HTR-8/SVneo (cell line): ENCODE measurements around the gene MYEF2.

Experiments used
- DNase-seq: peaks from one replicate; pipeline ENCODE4 v3.0.0; 2011; ENCODE audit warnings: low spot score, mixed read lengths; ENCODE audit not compliant: insufficient read length
- FAIRE-seq: peaks from 2 replicates; lab custom pipeline; 2011; peaks lifted over from hg19 to GRCh38; lab: Jason Lieb, UNC

The MYEF2 gene

DNA sequence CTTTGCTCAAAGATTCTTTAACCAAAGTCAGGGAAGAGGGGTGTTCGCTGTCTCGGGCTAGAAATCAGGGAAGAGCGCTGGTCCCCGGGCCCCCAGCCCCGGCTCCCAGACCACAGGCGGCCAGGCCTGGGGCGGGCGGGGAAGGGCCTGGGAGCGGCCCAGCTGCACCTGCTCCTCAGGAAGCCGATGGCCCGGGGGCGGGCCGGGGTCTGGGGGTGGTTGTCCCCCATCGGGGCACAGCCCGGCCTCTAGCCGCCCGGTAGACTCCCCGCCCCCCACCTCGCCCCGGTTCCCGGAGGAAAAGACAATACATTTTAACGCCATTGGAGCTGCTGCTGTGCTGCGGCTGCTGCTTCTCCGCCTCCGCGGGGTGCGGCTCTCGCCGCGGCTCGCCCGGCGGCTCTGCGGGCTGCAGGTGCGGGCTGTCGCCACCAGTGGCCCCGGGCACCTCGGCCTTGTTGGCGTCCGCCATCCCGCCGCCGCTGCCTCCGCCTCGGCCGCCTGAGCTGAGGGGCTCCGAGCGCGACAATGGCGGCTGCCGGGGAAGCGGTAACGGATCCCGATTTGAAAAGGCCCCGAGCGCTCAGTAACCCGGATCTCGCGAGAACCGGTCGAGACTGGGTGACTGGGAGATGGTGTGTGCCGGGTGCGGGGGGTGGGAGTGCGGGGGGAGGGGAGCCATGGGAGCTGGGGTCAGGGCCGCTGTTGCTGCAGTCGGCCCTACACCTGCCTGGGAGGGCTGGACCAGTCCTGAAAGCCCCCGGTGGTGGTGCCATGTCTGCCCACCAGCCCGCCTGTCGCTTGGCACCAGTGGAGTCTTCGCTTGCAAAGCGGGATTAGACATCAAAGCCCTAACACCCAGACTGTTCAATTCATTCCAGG lies at the start of gene MYEF2:
TSS of gene MYEF2 (minus strand) at position 530 of the 882 bp plus-strand sequence. CDS start at position 472, 58 bp downstream.
- peak; percentile 79 for DNase-seq
- FAIRE-seq, result no peak

- no peak for DNase-seq
- no peak for FAIRE-seq
These were observed 47.7 kb upstream of the MYEF2 start for GRCh38 chr15:48225771-48226170.

- DNase-seq (no peak), FAIRE-seq (no peak)
These were observed 44.5 kb upstream of the MYEF2 start for GRCh38 chr15:48222627-48223026.

- FAIRE-seq (no peak), DNase-seq (no peak)
These were observed 43.8 kb upstream of the MYEF2 start for GRCh38 chr15:48221885-48222284.

- FAIRE-seq, result no peak
- DNase-seq, result no peak
These were observed 43.2 kb upstream of the MYEF2 start for GRCh38 chr15:48221261-48221660.

DNA sequence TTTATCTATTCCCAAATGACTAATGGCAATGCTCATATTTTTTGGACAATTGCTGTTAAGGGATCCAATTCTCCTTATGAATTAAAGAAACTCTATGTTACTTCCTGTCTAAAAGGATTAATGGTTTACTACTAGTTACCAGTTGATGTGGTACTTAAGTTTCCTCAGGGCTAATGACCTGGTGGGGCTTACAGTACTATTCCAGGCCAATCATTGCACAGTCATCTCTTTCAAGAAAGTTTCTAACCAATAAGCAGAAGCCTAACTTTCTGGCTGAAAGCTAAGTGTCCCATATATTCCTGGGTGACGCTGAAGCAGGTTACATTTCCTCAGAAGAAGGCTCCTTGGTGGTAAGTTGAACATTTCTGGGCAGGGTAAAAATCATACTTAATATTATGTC lies 27.9 kb upstream of the MYEF2 start, which contains the start of gene SLC12A1:
TSS of gene SLC12A1 (plus strand) at position 322 of the 400 bp plus-strand sequence. CDS start 1,418 bp downstream, outside the sequence.
- no peak for FAIRE-seq
- no peak for DNase-seq

DNA sequence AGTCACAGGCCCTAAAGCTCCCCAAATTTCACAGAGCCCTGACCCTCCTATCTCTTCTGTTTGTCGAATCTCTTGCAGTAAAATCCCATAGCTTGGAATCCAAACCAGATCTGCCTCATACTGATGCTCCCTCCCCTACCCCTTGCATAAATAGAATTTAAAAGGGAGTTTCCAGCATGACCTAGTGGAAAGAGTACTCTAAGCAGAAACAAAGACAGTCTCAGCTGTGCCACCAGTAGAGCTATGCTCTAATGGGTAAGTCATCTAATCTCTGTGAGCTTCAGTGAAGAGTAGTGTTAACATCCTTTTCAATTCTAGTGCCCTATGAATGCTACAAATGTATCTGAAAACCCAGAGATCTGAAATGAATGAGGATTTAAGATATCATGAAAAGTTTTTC lies 24.0 kb upstream of the MYEF2 start:
- no peak for FAIRE-seq
- no peak for DNase-seq

DNA sequence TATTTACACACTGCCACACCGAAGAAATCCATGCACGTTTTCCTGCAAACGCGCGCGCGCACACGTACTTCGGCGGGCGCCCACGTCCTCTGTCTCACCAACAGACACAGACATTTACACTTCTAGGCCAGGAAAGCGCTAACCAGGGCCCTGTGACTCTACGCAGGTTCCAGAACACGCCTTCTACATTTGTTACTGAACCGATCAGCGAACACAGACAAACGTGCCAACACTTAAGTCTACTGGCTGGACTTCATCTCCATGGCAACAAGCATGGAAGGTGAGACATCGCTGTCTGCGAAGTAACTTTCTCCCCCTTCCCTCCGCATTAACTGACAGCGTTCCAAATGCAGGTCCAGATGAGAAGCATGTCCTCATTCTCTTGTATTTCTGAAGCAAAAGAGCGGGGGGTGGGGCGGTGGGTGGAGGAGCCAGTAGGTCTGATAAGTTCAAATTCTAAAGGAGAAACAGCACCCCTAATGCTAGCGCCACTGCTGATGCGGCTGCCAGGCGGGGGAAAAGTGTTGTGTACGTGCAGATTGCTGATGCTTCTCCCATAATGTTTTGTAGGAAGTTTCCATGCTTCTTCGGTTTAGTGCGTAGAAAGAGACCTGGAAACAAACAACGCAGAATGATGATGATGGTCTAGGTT lies 13.6 kb upstream of the MYEF2 start, which contains the start of gene CTXN2:
TSS of gene CTXN2 (plus strand) at position 92 of the 652 bp plus-strand sequence. CDS start 9,636 bp downstream, outside the sequence.
- FAIRE-seq, result no peak
- no peak for DNase-seq

- FAIRE-seq, result peak; percentile 42
- DNase-seq, result peak; percentile 41
These were observed 13.0 kb upstream of the MYEF2 start for GRCh38 chr15:48190932-48191573.

- DNase-seq, result no peak
- FAIRE-seq, result no peak
These were observed 8.2 kb upstream of the MYEF2 start for GRCh38 chr15:48186271-48186670.

- no peak for FAIRE-seq
These were observed 7.4 kb upstream of the MYEF2 start for GRCh38 chr15:48185529-48185928.

GRCh38 chr15:48182749-48183148 lies 4.7 kb upstream of the MYEF2 start:
- no peak for DNase-seq
- FAIRE-seq, result no peak

More at GRCh38 chr15:48185529-48185928, 7.4 kb upstream of the MYEF2 start:
- DNase-seq, result no peak

DNA sequence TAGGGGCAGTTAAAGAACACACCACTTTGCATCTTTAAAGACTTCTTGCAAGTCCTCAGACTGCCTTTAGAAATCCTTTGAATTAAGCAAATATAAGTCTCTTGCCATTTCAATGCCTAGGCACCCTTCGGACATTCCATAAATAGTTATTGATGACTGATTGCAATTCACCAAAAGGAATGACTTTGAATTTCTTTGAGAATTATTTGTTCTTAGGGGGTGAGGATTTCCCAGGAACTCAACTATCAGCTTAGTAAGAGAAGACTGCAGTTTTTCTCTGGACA lies 495 bp upstream of the MYEF2 start:
- DNase-seq (no peak), FAIRE-seq (no peak)

- FAIRE-seq, result no peak
- peak; percentile 50 for DNase-seq
These were observed 721 bp downstream of the MYEF2 start for GRCh38 chr15:48177383-48177765.

GRCh38 chr15:48176957-48177356 lies 1.1 kb downstream of the MYEF2 start:
- FAIRE-seq, result no peak

GRCh38 chr15:48176112-48176511 lies 2.0 kb downstream of the MYEF2 start:
- DNase-seq (no peak), FAIRE-seq (no peak)

More at GRCh38 chr15:48176957-48177356, 1.1 kb downstream of the MYEF2 start:
- no peak for DNase-seq

DNA sequence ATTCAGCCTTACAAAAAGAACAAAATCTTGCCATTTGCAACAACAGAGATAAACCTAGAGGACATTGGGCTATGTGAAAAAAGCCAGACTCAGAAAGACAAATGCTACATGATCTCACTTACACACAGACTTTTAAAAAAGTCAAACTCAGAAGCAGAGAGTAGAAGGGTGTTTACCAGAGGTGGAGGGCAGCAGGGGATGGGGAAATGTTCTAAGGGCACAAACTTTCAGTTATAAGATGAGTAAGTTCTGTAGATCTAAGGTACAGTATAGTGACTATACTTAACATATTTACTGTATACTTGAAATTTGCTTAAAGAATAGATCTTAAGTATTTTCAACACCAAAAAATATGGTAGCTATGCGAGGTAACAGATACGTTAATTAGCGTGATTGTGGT lies 3.0 kb downstream of the MYEF2 start:
- DNase-seq, result no peak
- no peak for FAIRE-seq

- DNase-seq (no peak), FAIRE-seq (no peak)
These were observed 7.1 kb downstream of the MYEF2 start for GRCh38 chr15:48170981-48171380.

- FAIRE-seq, result no peak
- no peak for DNase-seq
These were observed 9.5 kb downstream of the MYEF2 start for GRCh38 chr15:48168616-48169015.

- DNase-seq (no peak), FAIRE-seq (no peak)
These were observed 24.6 kb downstream of the MYEF2 start for GRCh38 chr15:48153526-48153925.

DNA sequence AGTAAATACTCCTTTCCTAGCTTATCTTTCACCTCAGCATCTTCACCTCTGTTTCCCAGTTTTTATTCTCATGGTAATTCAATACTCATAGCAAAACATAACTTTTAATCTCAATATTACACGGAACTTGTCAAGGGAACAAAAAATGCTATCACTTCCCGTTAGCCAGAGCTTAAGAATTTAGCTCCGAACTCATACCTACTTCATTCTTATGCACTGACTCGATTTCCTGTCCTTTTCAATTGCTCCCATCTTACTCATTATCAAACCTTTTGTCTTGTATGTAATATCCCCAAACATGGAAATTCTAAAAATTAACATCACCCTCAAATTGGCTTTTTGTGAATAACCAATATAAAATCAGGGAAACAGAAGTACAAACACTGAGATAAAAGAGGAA lies 28.2 kb downstream of the MYEF2 start:
- no peak for FAIRE-seq
- peak; percentile 3 for DNase-seq
